B cell (primary cell): ENCODE data around the gene FSHR.

ENCODE experiments used
- EZH2 ChIP-seq: IDR thresholded peaks from 2 replicates; pipeline ENCODE4 v1.6.1; 2012; ENCODE audit warnings: borderline replicate concordance, low read depth, mild to moderate bottlenecking, moderate library complexity, low read length; ENCODE audit not compliant: insufficient read depth, poor library complexity, severe bottlenecking
- TF ChIP-seq, protein P1 (sequence below): fragments of 200-600 bp; IDR thresholded peaks from one replicate; pipeline ENCODE4 v1.8.0; 2022; ENCODE audit warnings: antibody characterized with exemption, mild to moderate bottlenecking

DNA sequence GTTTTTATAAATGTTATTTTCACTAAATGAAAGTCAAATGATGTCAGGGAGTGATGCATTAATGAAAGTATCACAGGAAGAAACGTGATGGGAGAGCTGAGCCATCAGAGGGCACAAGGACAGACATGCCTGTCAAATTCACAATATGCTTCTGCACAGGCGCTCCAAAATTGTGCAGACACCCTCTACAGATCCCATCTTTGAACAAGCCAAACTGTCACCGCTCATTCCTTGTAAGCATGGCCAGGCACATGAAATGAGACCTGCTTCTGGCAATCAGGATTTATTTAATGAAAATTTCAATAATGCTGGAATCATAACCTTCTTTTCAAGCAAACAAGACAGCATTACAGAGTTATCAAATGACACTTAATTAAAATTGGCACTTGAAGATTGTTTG lies 20.4 kb upstream of the FSHR start:
- TF ChIP-seq, protein P1, sequence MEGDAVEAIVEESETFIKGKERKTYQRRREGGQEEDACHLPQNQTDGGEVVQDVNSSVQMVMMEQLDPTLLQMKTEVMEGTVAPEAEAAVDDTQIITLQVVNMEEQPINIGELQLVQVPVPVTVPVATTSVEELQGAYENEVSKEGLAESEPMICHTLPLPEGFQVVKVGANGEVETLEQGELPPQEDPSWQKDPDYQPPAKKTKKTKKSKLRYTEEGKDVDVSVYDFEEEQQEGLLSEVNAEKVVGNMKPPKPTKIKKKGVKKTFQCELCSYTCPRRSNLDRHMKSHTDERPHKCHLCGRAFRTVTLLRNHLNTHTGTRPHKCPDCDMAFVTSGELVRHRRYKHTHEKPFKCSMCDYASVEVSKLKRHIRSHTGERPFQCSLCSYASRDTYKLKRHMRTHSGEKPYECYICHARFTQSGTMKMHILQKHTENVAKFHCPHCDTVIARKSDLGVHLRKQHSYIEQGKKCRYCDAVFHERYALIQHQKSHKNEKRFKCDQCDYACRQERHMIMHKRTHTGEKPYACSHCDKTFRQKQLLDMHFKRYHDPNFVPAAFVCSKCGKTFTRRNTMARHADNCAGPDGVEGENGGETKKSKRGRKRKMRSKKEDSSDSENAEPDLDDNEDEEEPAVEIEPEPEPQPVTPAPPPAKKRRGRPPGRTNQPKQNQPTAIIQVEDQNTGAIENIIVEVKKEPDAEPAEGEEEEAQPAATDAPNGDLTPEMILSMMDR, result no peak
- no peak for TF ChIP-seq EZH2
